Ishikawa (cell line): ENCODE data around the gene SMURF1.

Experiments
- CEBPB ChIP-seq: IDR thresholded peaks from 2 replicates; pipeline ENCODE4 v1.6.1; 2012
- CREB1 ChIP-seq: IDR thresholded peaks from 2 replicates; pipeline ENCODE4 v1.6.1; 2012; ENCODE audit warnings: low read depth
- EGR1 ChIP-seq: IDR thresholded peaks from 2 replicates; pipeline ENCODE4 v1.6.1; 2012
- EP300 ChIP-seq: IDR thresholded peaks from 2 replicates; pipeline ENCODE4 v1.6.1; 2012; ENCODE audit warnings: borderline replicate concordance
- FOXM1 ChIP-seq: IDR thresholded peaks from 2 replicates; pipeline ENCODE4 v1.6.1; 2012; ENCODE audit warnings: low read depth, borderline replicate concordance
- MAX ChIP-seq: IDR thresholded peaks from 2 replicates; pipeline ENCODE4 v1.6.1; 2012
- NFIC ChIP-seq: IDR thresholded peaks from 2 replicates; pipeline ENCODE4 v1.6.1; 2012
- RAD21 ChIP-seq: IDR thresholded peaks from 2 replicates; pipeline ENCODE4 v1.6.1; 2012; ENCODE audit warnings: low read depth
- REST ChIP-seq: IDR thresholded peaks from 2 replicates; pipeline ENCODE4 v1.6.1; 2012; ENCODE audit warnings: low read depth, mild to moderate bottlenecking
- TAF1 ChIP-seq: IDR thresholded peaks from 2 replicates; pipeline ENCODE4 v1.6.1; 2012; ENCODE audit warnings: low read depth, mild to moderate bottlenecking
- TCF12 ChIP-seq: IDR thresholded peaks from 2 replicates; pipeline ENCODE4 v1.6.1; 2012; ENCODE audit warnings: low read depth
- TEAD4 ChIP-seq: IDR thresholded peaks from 2 replicates; pipeline ENCODE4 v1.6.1; 2012
- USF1 ChIP-seq: IDR thresholded peaks from 2 replicates; pipeline ENCODE4 v1.6.1; 2012
- YY1 ChIP-seq: IDR thresholded peaks from 2 replicates; pipeline ENCODE4 v1.6.1; 2012; ENCODE audit warnings: low read depth
- ZBTB7A ChIP-seq: IDR thresholded peaks from 2 replicates; pipeline ENCODE4 v1.6.1; 2012; ENCODE audit warnings: low read depth

SMURF1 gene

GRCh38 chr7:99132595-99133321 is 11.2 kb downstream of the SMURF1 start:
- no peak for TF ChIP-seq EGR1
- TF ChIP-seq CREB1: no peak
- no peak for TF ChIP-seq FOXM1
- TF ChIP-seq TEAD4: no peak
- no peak for TF ChIP-seq MAX
- TF ChIP-seq TCF12: no peak
- no peak for TF ChIP-seq EP300
- TF ChIP-seq REST: no peak
- no peak for TF ChIP-seq RAD21
- TF ChIP-seq YY1: no peak

GRCh38 chr7:99131290-99131689 is 12.6 kb downstream of the SMURF1 start:
- TF ChIP-seq RAD21 (no peak), REST (no peak), ZBTB7A (no peak), MAX (no peak), TAF1 (no peak), FOXM1 (no peak), EGR1 (no peak), TEAD4 (no peak), YY1 (no peak), CREB1 (no peak), EP300 (no peak), TCF12 (no peak), USF1 (no peak), NFIC (no peak), CEBPB (no peak)

- TF ChIP-seq CEBPB (no peak), YY1 (no peak)
Observed at GRCh38 chr7:99129536-99129935, 14.4 kb downstream of the SMURF1 start.

- no peak for TF ChIP-seq MAX
- no peak for TF ChIP-seq CREB1
- TF ChIP-seq EGR1: no peak
- TF ChIP-seq YY1: no peak
- no peak for TF ChIP-seq TEAD4
- no peak for TF ChIP-seq CEBPB
- TF ChIP-seq RAD21: no peak
- no peak for TF ChIP-seq FOXM1
- TF ChIP-seq USF1: no peak
Observed at GRCh38 chr7:99129001-99129400, 14.9 kb downstream of the SMURF1 start.

GRCh38 chr7:99128076-99128950 is 15.6 kb downstream of the SMURF1 start:
- TF ChIP-seq CEBPB (no peak), EP300 (no peak), NFIC (no peak), ZBTB7A (no peak)

- no peak for TF ChIP-seq NFIC
- TF ChIP-seq YY1: no peak
- no peak for TF ChIP-seq CREB1
- TF ChIP-seq USF1: no peak
- no peak for TF ChIP-seq MAX
- TF ChIP-seq REST: no peak
- TF ChIP-seq EGR1: no peak
- no peak for TF ChIP-seq RAD21
- no peak for TF ChIP-seq CEBPB
- TF ChIP-seq TAF1: no peak
- no peak for TF ChIP-seq FOXM1
- no peak for TF ChIP-seq TCF12
- no peak for TF ChIP-seq EP300
- no peak for TF ChIP-seq TEAD4
Observed at GRCh38 chr7:99127636-99128035, 16.3 kb downstream of the SMURF1 start.
